Mucosa of stomach (tissue), 1 donor: Measurements from ENCODE around the gene CTDSPL2.
"Not testable (repeated sequence)": the region's sequence is repeated elsewhere in the genome, so short reads cannot be mapped to it uniquely, and the experiment has no call there.

ENCODE experiments used
- H3K27me3 ChIP-seq: one replicate; pipeline ENCODE4 v1.7.0; 2013; ENCODE audit warnings: mild to moderate bottlenecking, low read length; ENCODE audit not compliant: control insufficient read depth, insufficient read depth
- H3K36me3 ChIP-seq: one replicate; pipeline ENCODE4 v1.7.0; 2013; ENCODE audit warnings: low read length; ENCODE audit not compliant: control insufficient read depth, insufficient read depth
- H3K4me1 ChIP-seq: one replicate; pipeline ENCODE4 v1.7.0; 2013; ENCODE audit warnings: mild to moderate bottlenecking, low read length; ENCODE audit not compliant: control insufficient read depth, insufficient read depth
- H3K4me3 ChIP-seq: one replicate; pipeline ENCODE4 v1.7.0; 2013; ENCODE audit warnings: low read length
- H3K9ac ChIP-seq: one replicate; pipeline ENCODE4 v1.7.0; 2013; ENCODE audit warnings: mild to moderate bottlenecking, low read length, moderate library complexity
- H3K9me3 ChIP-seq: one replicate; pipeline ENCODE4 v1.7.0; 2013; ENCODE audit warnings: mild to moderate bottlenecking, low read length, moderate library complexity; ENCODE audit not compliant: control insufficient read depth
- donor health status: Pancreatic carcinoma.

Gene CTDSPL2

DNA sequence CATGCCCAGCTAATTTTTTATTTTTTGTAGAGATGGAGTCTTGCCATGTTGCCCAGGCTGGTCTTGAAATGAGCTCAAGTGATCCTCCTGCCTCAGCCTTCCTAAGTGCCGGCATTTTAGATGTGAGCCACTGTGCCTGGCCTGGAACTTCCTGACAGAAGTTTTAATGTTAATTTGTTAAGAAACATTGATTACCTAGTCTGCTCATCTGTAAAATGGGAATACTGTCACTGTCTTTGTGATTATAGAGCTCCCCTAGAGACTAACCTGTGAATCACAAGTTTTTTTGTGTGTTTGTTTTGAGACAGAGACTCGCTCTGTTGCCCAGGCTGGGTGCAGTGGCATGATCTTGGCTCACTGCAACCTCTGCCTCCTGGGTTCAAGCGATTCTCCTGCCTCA lies 105.3 kb downstream of the CTDSPL2 start:
- Histone ChIP-seq H3K4me1 (peaks cover 9% of the 10 kb centered on the region), H3K9ac (no peak overlapping the region), H3K27me3 (no peaks in the 10 kb centered on the region), H3K36me3 (no peaks in the 10 kb centered on the region), H3K4me3 (no peak overlapping the region), H3K9me3 (no peaks in the 10 kb centered on the region)

DNA sequence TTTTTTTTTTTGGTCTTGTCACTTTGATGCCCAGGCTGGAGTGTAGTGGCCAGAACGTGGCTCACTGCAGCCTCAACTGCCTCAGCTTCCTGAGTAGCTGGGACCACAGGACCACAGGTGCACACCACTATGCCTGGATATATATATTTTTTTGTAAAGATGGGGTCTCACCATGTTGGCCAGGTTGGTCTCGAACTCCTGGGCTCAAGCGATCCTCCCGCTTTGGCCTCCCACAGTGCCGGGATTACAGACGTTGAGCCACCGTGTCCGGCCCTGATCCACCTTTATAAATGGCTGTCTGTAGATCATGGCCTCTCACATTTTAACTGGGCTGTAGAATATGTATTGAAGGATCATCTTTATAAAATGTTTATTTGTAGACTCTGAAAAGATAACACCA lies 107.7 kb downstream of the CTDSPL2 start:
- Histone ChIP-seq H3K36me3 (no peaks in the 10 kb centered on the region), H3K4me1 (peaks cover 14% of the 10 kb centered on the region), H3K4me3 (no peak overlapping the region), H3K9me3 (no peaks in the 10 kb centered on the region), H3K27me3 (no peaks in the 10 kb centered on the region), H3K9ac (no peak overlapping the region)

- no peaks in the 10 kb centered on the region for H3K36me3 ChIP-seq
- no peaks in the 10 kb centered on the region for H3K27me3 ChIP-seq
- peaks cover 14% of the 10 kb centered on the region for H3K4me1 ChIP-seq
- H3K9ac ChIP-seq = peak overlapping the region; percentile 82
- H3K4me3 ChIP-seq = peak overlapping the region; percentile 95
- no peaks in the 10 kb centered on the region for H3K9me3 ChIP-seq
Measured at GRCh38 chr15:44535523-44536301, 108.3 kb downstream of the CTDSPL2 start.

GRCh38 chr15:44536302-44536961 lies 109.0 kb downstream of the CTDSPL2 start:
- H3K9ac ChIP-seq = peak overlapping the region; percentile 82
- peaks cover 19% of the 10 kb centered on the region for H3K4me1 ChIP-seq
- H3K9me3 ChIP-seq = no peaks in the 10 kb centered on the region

GRCh38 chr15:44536962-44537734 lies 109.7 kb downstream of the CTDSPL2 start, which contains the start of gene EIF3J:
Gene EIF3J (plus strand): TSS chr15:44537147. CDS start chr15:44537195, 48 bp downstream.
- peak within 1 kb of the TSS; percentile 95 for H3K4me3 ChIP-seq
- H3K9ac ChIP-seq = peak within 1 kb of the TSS; percentile 92
- no peaks in the 10 kb centered on the region for H3K27me3 ChIP-seq
- no peaks in the 10 kb centered on the region for H3K36me3 ChIP-seq
- H3K4me1 ChIP-seq = peaks cover 19% of the 10 kb centered on the region
- H3K9me3 ChIP-seq = no peaks in the 10 kb centered on the region

More at GRCh38 chr15:44536302-44536961, 109.0 kb downstream of the CTDSPL2 start:
- H3K27me3 ChIP-seq = no peaks in the 10 kb centered on the region
- H3K4me3 ChIP-seq = peak overlapping the region; percentile 95
- no peaks in the 10 kb centered on the region for H3K36me3 ChIP-seq

DNA sequence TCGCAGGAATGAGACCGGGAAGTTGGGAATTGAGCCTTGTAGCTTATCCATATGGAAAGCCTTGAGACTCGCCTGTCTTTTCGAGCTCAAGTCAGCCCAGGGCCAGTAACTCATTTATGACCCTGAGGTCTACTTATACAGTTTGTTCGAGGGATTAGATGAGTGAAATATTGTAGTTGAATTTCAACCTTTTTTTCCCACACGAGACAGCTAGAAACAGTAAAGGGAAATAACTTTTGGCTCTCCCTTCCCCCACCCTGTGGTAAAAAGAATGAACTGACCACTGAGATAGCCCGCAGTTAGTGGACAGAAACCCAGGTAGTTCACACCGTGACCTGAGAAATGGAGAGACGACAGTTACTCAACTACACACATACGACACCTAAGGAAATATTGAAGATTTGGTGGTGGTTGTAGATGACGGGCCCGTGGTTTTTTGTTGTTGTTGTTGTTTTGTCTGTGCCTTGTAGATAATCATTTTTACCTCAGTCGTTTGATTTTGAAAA lies 110.4 kb downstream of the CTDSPL2 start:
- no peaks in the 10 kb centered on the region for H3K36me3 ChIP-seq
- H3K9ac ChIP-seq = peak overlapping the region; percentile 92
- no peaks in the 10 kb centered on the region for H3K9me3 ChIP-seq
- H3K4me3 ChIP-seq = peak overlapping the region; percentile 18
- H3K4me1 ChIP-seq = peaks cover 19% of the 10 kb centered on the region
- no peaks in the 10 kb centered on the region for H3K27me3 ChIP-seq

GRCh38 chr15:44541282-44541958 lies 114.0 kb downstream of the CTDSPL2 start:
- Histone ChIP-seq H3K4me3 (no peak overlapping the region), H3K9me3 (no peaks in the 10 kb centered on the region), H3K27me3 (no peaks in the 10 kb centered on the region), H3K36me3 (no peaks in the 10 kb centered on the region), H3K9ac (no peak overlapping the region), H3K4me1 (peaks cover 14% of the 10 kb centered on the region)

GRCh38 chr15:44542596-44542995 lies 115.2 kb downstream of the CTDSPL2 start:
- Histone ChIP-seq H3K27me3 (no peaks in the 10 kb centered on the region), H3K4me1 (peaks cover 14% of the 10 kb centered on the region), H3K9me3 (no peaks in the 10 kb centered on the region), H3K9ac (no peak overlapping the region), H3K36me3 (no peaks in the 10 kb centered on the region), H3K4me3 (no peak overlapping the region)

GRCh38 chr15:44544745-44545144 lies 117.3 kb downstream of the CTDSPL2 start:
- not testable (repeated sequence) for H3K4me3 ChIP-seq, H3K4me1 ChIP-seq, H3K9me3 ChIP-seq, H3K36me3 ChIP-seq, H3K9ac ChIP-seq, H3K27me3 ChIP-seq

DNA sequence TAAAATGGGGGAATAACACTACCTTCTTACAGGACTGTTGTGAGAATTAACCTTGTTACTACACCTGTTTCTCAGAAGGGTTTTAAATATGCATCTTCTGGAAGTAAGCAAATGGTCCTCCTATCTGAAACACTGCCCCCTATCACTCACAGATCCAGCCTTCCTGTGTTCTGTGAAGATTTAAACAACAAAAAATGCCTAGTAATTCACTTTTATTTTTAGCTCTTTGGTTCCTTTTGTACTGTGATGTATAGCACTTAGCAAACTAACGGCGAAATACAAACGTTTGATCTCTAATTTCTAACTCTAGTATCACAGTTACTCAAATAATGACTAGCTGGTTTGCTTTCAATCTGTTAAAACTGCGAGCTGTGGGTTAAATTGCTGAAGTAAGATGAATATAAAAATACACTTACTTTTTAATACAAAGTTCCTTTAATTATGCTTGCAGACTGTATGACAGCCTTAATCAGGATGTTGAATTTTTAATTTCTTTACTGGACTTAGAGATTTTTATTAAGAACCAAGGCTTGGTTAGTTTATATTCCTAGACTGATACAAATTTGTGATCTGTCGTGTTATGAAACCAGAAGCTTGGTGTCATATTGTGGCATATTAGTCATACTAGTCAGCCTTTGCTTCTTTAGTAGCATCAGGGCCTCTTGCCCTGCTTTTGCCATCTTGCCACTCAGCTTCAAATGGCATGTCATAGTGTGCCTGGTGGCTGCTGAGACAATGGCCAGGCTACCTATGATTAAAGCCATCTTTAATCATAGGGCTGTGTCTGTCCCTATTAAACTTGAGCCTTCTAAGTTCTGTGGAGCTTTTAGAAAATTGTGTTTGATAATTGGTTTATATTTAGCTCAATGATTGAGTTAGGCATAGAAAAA lies 118.7 kb downstream of the CTDSPL2 start:
- Histone ChIP-seq H3K27me3 (no peaks in the 10 kb centered on the region), H3K9me3 (no peaks in the 10 kb centered on the region), H3K36me3 (no peaks in the 10 kb centered on the region), H3K4me3 (no peak overlapping the region), H3K4me1 (peaks cover 10% of the 10 kb centered on the region), H3K9ac (no peak overlapping the region)

- not testable (repeated sequence) for H3K9me3 ChIP-seq, H3K4me1 ChIP-seq, H3K9ac ChIP-seq, H3K4me3 ChIP-seq, H3K27me3 ChIP-seq, H3K36me3 ChIP-seq
Measured at GRCh38 chr15:44549152-44549551, 121.7 kb downstream of the CTDSPL2 start.
